ENCODE measurements around the gene LYRM4. TPM values are rescaled to one million over a fixed set of nuclear protein-coding genes. Genes with fewer than 3 reads are reported as not detected.

Gene LYRM4
- total RNA-seq, 1 donor from 2014 or later, result 34.4 TPM

GRCh38 chr6:5081955-5082354 lies 178.8 kb downstream of the LYRM4 start:
- peaks cover 2% of the 10 kb centered on the region for H3K4me1 Mint-ChIP-seq (ENCODE audit: low read depth)
- H3K36me3 Mint-ChIP-seq (ENCODE audit: insufficient read depth), result no peaks in the 10 kb centered on the region
- no peak for TF ChIP-seq CTCF (IDR thresholded peaks at IDR 0.05; ENCODE audit: unreplicated experiment)
- H3K4me3 Mint-ChIP-seq (ENCODE audit: low read depth), result no peak overlapping the region
- H3K27ac Mint-ChIP-seq, result no peak overlapping the region
- peaks cover 4% of the 10 kb centered on the region for H3K9me3 Mint-ChIP-seq (ENCODE audit: low read depth)
- H3K27me3 Mint-ChIP-seq, result peaks cover 54% of the 10 kb centered on the region
- no peak for DNase-seq (ENCODE audit: low spot score, unreplicated experiment)

- DNase-seq (ENCODE audit: low spot score, unreplicated experiment), result no peak
- Mint-ChIP-seq H3K27me3 (peaks cover 47% of the 10 kb centered on the region), H3K27ac (peak overlapping the region; percentile 33)
Measured at GRCh38 chr6:5081182-5081581, 179.6 kb downstream of the LYRM4 start.

GRCh38 chr6:5080574-5080973 lies 180.2 kb downstream of the LYRM4 start:
- H3K4me3 Mint-ChIP-seq (ENCODE audit: low read depth), result no peak overlapping the region
- peaks cover 46% of the 10 kb centered on the region for H3K27me3 Mint-ChIP-seq
- H3K4me1 Mint-ChIP-seq (ENCODE audit: low read depth), result peaks cover 2% of the 10 kb centered on the region
- no peak for DNase-seq (ENCODE audit: low spot score, unreplicated experiment)
- no peaks in the 10 kb centered on the region for H3K36me3 Mint-ChIP-seq (ENCODE audit: insufficient read depth)
- H3K9me3 Mint-ChIP-seq (ENCODE audit: low read depth), result peaks cover 4% of the 10 kb centered on the region
- no peak overlapping the region for H3K27ac Mint-ChIP-seq
- no peak for TF ChIP-seq CTCF (IDR thresholded peaks at IDR 0.05; ENCODE audit: unreplicated experiment)

More at GRCh38 chr6:5081182-5081581, 179.6 kb downstream of the LYRM4 start:
- Mint-ChIP-seq H3K4me1 (ENCODE audit: low read depth) (peaks cover 2% of the 10 kb centered on the region), H3K36me3 (ENCODE audit: insufficient read depth) (no peaks in the 10 kb centered on the region), H3K4me3 (ENCODE audit: low read depth) (no peak overlapping the region), H3K9me3 (ENCODE audit: low read depth) (peaks cover 4% of the 10 kb centered on the region)
- no peak for TF ChIP-seq CTCF (IDR thresholded peaks at IDR 0.05; ENCODE audit: unreplicated experiment)

- DNase-seq (ENCODE audit: low spot score, unreplicated experiment), result no peak
- no peak for TF ChIP-seq CTCF (IDR thresholded peaks at IDR 0.05; ENCODE audit: unreplicated experiment)
- Mint-ChIP-seq H3K4me1 (ENCODE audit: low read depth) (peaks cover under 1% of the 10 kb centered on the region), H3K9me3 (ENCODE audit: low read depth) (peaks cover 4% of the 10 kb centered on the region), H3K36me3 (ENCODE audit: insufficient read depth) (no peaks in the 10 kb centered on the region), H3K27ac (no peak overlapping the region), H3K27me3 (peaks cover 43% of the 10 kb centered on the region), H3K4me3 (ENCODE audit: low read depth) (no peak overlapping the region)
Measured at GRCh38 chr6:5079692-5080091, 181.1 kb downstream of the LYRM4 start.

- no peak for DNase-seq (ENCODE audit: low spot score, unreplicated experiment)
- no peak overlapping the region for H3K4me3 Mint-ChIP-seq (ENCODE audit: low read depth)
- H3K27ac Mint-ChIP-seq, result no peak overlapping the region
- no peaks in the 10 kb centered on the region for H3K4me1 Mint-ChIP-seq (ENCODE audit: low read depth)
- H3K36me3 Mint-ChIP-seq (ENCODE audit: insufficient read depth), result no peaks in the 10 kb centered on the region
- TF ChIP-seq CTCF (IDR thresholded peaks at IDR 0.05; ENCODE audit: unreplicated experiment), result no peak
- H3K9me3 Mint-ChIP-seq (ENCODE audit: low read depth), result peaks cover 4% of the 10 kb centered on the region
- peaks cover 32% of the 10 kb centered on the region for H3K27me3 Mint-ChIP-seq
Measured at GRCh38 chr6:5078121-5078669, 182.6 kb downstream of the LYRM4 start.
